Measurements from ENCODE around the gene RPLP2.

The RPLP2 gene

DNA sequence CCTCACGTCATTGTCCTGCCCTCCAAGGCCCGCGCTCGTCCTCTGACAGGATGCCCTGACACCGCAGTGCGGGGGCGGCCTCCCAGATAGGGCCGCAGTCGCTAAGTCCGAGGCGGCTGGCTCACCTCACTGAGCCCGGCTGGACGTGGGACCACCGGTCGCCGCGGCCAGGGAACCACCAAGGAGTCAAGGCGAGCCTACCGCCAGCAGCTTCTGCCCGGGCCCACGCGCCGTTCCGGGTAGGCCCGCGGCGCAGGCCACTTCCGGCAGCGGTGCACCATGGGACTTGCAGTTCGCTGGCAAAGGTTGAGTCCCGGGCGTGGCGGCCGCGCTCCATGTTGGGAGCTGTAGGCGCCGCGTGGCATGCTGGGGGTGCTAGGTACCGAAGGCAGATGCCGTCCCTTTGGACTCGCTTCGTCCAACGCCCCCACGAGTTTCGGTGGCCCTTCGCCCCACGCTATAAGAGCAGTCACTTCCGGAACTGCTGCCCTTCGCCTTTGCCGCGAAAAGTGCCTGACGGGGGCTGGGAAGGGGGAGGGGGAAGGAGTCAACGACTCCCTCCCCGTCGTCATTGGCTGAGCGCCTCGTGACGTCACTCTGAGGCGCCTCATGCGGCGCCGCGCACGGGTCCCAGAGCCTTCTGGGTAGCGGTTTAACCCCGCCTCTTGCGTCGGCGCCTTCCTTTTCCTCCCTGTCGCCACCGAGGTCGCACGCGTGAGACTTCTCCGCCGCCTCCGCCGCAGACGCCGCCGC lies at the start of gene RPLP2:
Gene RPLP2, plus strand, starts transcription at position 681 of the 753 bp plus-strand sequence. CDS start 268 bp downstream, outside the sequence.
- peak within 1 kb of the TSS; percentile 95 to 96 for H3K4me3 ChIP-seq (replicated peaks in 1 of 2; ENCODE audit: low read depth in 2 of 2, low read length in 2 of 2)
- TF ChIP-seq, protein P1, sequence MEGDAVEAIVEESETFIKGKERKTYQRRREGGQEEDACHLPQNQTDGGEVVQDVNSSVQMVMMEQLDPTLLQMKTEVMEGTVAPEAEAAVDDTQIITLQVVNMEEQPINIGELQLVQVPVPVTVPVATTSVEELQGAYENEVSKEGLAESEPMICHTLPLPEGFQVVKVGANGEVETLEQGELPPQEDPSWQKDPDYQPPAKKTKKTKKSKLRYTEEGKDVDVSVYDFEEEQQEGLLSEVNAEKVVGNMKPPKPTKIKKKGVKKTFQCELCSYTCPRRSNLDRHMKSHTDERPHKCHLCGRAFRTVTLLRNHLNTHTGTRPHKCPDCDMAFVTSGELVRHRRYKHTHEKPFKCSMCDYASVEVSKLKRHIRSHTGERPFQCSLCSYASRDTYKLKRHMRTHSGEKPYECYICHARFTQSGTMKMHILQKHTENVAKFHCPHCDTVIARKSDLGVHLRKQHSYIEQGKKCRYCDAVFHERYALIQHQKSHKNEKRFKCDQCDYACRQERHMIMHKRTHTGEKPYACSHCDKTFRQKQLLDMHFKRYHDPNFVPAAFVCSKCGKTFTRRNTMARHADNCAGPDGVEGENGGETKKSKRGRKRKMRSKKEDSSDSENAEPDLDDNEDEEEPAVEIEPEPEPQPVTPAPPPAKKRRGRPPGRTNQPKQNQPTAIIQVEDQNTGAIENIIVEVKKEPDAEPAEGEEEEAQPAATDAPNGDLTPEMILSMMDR (IDR thresholded peaks at IDR 0.05; ENCODE audit: low read depth, low read length): no peak
- peak; percentile 98 for DNase-seq (ENCODE audit: low read depth in 2 of 2)

DNA sequence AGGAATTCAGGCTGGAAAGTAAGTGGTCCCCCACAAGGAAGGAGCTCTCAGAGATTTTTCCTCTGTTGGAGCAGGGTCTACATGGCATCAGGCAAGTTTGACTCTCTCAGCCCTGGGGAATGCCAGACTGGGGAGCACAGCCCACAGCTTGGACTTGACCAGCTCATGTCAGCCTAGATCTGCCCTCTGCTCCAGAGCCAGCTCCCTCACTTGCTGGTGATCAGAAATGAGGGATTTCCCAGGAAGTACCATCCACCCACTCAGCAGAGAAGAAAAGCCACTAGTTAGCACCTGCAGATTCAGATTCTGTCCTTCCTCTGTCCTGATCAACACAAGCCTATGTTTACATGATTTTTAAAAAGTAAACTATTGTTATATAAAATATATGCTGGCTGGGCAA lies 49.5 kb upstream of the RPLP2 start:
- H3K4me3 ChIP-seq (replicated peaks in 1 of 2; ENCODE audit: low read depth in 2 of 2, low read length in 2 of 2): no peak overlapping the region
- no peak for DNase-seq (ENCODE audit: low read depth in 2 of 2)
- TF ChIP-seq, protein P1 (IDR thresholded peaks at IDR 0.05; ENCODE audit: low read depth, low read length): no peak

DNA sequence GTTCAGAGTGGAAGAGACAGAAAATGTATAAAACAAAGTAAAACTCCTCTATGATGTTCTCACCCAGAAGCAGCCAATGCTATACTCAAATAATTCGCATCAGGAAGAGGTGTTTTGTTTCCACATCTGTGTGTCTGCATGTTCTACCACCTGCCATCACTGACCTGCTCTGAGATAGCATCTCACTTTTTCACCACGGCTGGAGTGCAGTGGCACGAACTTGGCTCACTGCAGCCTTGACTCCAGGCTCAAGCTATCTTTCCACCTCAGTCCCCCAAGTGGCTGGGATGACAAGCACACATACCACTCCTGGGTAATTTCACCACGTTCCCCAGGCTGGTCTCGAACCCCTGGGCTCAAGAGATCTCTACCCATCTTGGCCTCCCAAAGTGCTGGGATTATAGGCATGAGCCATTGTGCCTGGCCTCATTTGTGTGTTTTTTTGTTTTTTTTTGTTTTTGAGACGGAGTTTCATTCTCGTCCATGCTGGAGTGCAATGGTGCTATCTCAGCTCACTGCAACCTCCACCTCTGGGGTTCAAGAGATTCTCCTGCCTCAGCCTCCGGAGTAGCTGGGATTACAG lies 48.1 kb upstream of the RPLP2 start:
- no peak overlapping the region for H3K4me3 ChIP-seq (replicated peaks in 1 of 2; ENCODE audit: low read depth in 2 of 2, low read length in 2 of 2)
- TF ChIP-seq, protein P1 (IDR thresholded peaks at IDR 0.05; ENCODE audit: low read depth, low read length): no peak

DNA sequence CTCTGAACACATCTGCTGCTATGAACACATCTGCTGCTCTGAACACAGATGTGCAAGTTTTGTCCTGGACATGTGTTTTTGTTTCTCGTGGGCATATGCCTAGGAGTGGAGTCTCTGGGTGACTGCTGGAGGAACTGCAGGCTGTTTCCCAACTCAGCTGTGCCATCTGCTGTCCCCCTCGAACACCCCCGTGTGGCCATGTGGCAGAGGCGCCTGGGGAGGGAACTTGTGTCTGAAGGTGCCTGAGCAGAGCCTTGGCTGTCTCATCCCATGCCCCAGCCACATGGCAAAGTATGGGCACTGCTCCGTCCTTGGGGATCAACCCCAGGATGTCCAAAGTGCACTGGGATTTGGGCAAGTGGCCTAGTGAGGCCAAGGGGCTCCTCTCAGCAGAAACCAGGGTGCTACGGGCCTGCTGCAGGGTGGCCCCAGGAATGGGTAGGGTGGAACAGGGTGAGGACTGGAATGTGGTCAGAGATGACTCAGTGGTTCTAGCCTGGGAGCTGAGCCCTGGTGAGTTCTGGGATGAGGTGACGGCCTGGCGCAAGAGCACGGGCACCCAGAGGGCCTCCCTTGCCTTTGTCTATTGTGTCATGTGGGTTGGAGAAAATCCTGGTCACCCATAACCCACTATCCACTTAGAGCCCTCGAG lies 47.2 kb upstream of the RPLP2 start:
- peak; percentile 69 to 93 for DNase-seq (ENCODE audit: low read depth in 2 of 2)
- TF ChIP-seq, protein P1 (IDR thresholded peaks at IDR 0.05; ENCODE audit: low read depth, low read length): peak; percentile 14
- no peak overlapping the region for H3K4me3 ChIP-seq (replicated peaks in 1 of 2; ENCODE audit: low read depth in 2 of 2, low read length in 2 of 2)

More for the DNA sequence above, 48.1 kb upstream of the RPLP2 start:
- DNase-seq (ENCODE audit: low read depth in 2 of 2): no peak

DNA sequence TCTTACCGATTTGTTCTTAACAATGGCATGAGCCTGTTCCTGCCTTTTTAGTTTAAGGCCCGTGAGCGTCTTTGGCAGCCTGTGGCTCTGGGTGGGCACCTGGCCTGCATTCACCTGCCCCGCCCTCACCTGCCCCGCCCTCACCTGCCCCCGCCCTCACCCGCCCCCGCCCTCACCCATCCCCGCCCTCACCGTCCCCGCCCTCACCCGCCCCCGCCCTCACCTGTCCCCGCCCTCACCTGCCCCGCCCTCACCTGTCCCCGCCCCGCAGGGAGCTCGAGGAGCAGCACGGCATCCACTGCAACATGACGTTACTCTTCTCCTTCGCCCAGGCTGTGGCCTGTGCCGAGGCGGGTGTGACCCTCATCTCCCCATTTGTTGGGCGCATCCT lies 46.7 kb upstream of the RPLP2 start:
- DNase-seq (ENCODE audit: low read depth in 2 of 2): no peak
- no peak overlapping the region for H3K4me3 ChIP-seq (replicated peaks in 1 of 2; ENCODE audit: low read depth in 2 of 2, low read length in 2 of 2)
- TF ChIP-seq, protein P1 (IDR thresholded peaks at IDR 0.05; ENCODE audit: low read depth, low read length): no peak

DNA sequence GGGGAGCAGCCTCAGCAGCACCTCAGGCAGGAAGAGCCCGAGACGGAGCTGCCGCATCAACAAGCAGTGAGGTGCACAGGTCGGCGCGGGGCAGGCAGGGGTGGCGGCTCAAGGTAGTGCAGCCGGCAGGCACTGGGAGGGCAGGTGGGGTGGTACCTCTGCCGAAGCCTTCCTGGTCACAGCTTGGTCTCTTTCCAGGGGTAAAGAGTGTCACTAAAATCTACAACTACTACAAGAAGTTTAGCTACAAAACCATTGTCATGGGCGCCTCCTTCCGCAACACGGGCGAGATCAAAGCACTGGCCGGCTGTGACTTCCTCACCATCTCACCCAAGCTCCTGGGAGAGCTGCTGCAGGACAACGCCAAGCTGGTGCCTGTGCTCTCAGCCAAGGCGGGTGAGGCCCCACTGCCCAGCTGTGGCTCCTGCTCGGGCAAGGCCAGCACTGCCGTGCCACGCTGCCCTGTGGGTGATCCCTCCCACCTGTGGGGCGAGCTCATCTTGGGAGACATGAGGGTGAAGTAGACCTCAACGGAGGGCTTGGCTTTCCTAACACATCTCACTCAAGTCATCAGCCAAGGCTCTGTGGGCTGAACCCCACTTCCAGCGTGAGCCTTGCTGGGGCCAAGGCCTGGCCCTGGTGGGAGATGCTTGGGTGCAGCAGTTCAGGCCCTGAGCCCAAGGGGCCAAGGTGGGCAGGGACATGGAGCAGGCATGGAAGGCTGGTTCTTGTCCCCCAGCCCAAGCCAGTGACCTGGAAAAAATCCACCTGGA lies 46.0 kb upstream of the RPLP2 start:
- DNase-seq (ENCODE audit: low read depth in 2 of 2): no peak

More for the DNA sequence above, 46.0 kb upstream of the RPLP2 start:
- TF ChIP-seq, protein P1 (IDR thresholded peaks at IDR 0.05; ENCODE audit: low read depth, low read length): no peak
- H3K4me3 ChIP-seq (replicated peaks in 1 of 2; ENCODE audit: low read depth in 2 of 2, low read length in 2 of 2): no peak overlapping the region

Measured in cardiac fibroblast (primary cell).